Nephron progenitor cell (in vitro differentiated cells): ENCODE results near the gene TUB.

Source experiments
- DNase-seq: peaks from one replicate; pipeline ENCODE4 v3.0.0; 2021
- H3K27ac Mint-ChIP-seq: 2 replicates; pipeline ENCODE4 v1.8.0; 2021; ENCODE audit warnings: mild to moderate bottlenecking, moderate library complexity, mixed read lengths
- H3K27me3 Mint-ChIP-seq: 2 replicates; pipeline ENCODE4 v1.8.0; 2021; ENCODE audit warnings: mild to moderate bottlenecking, low read depth, mixed read lengths; ENCODE audit not compliant: poor library complexity
- H3K36me3 Mint-ChIP-seq: 2 replicates; pipeline ENCODE4 v1.8.0; 2021; ENCODE audit warnings: low read depth, mixed read lengths
- H3K4me1 Mint-ChIP-seq: 2 replicates; pipeline ENCODE4 v1.8.0; 2021; ENCODE audit warnings: mixed read lengths
- H3K4me3 Mint-ChIP-seq: 2 replicates; pipeline ENCODE4 v1.8.0; 2021; ENCODE audit warnings: mild to moderate bottlenecking, moderate library complexity, mixed read lengths
- H3K9me3 Mint-ChIP-seq: 2 replicates; pipeline ENCODE4 v1.8.0; 2021; ENCODE audit warnings: mild to moderate bottlenecking, moderate library complexity, mixed read lengths
- CTCF ChIP-seq: fragments of 200-600 bp; sonication (generic); IDR thresholded peaks from 2 replicates; pipeline ENCODE4 v1.5.0; 2021; ENCODE audit warnings: antibody characterized with exemption

Gene TUB

GRCh38 chr11:8041576-8041975 is 39.4 kb upstream of the TUB start:
- no peak for TF ChIP-seq CTCF
- Mint-ChIP-seq H3K36me3 (no peaks in the 10 kb centered on the region), H3K4me3 (no peak overlapping the region), H3K27ac (no peak overlapping the region), H3K27me3 (peaks cover 49% of the 10 kb centered on the region), H3K4me1 (peaks cover 5% of the 10 kb centered on the region), H3K9me3 (peaks cover 4% of the 10 kb centered on the region)
- DNase-seq: no peak

GRCh38 chr11:8043756-8044155 is 37.3 kb upstream of the TUB start:
- no peaks in the 10 kb centered on the region for H3K36me3 Mint-ChIP-seq
- TF ChIP-seq CTCF: no peak
- DNase-seq: no peak
- H3K4me1 Mint-ChIP-seq: peaks cover 5% of the 10 kb centered on the region
- no peak overlapping the region for H3K4me3 Mint-ChIP-seq
- no peak overlapping the region for H3K27ac Mint-ChIP-seq
- H3K9me3 Mint-ChIP-seq: peaks cover 4% of the 10 kb centered on the region
- H3K27me3 Mint-ChIP-seq: peaks cover 40% of the 10 kb centered on the region

GRCh38 chr11:8045839-8046238 is 35.2 kb upstream of the TUB start:
- H3K36me3 Mint-ChIP-seq: no peaks in the 10 kb centered on the region
- H3K27ac Mint-ChIP-seq: no peak overlapping the region
- peaks cover 37% of the 10 kb centered on the region for H3K27me3 Mint-ChIP-seq
- no peak for DNase-seq
- H3K4me3 Mint-ChIP-seq: no peak overlapping the region
- peaks cover 4% of the 10 kb centered on the region for H3K9me3 Mint-ChIP-seq
- H3K4me1 Mint-ChIP-seq: no peaks in the 10 kb centered on the region
- TF ChIP-seq CTCF: no peak

- peaks cover 4% of the 10 kb centered on the region for H3K9me3 Mint-ChIP-seq
- no peak overlapping the region for H3K4me3 Mint-ChIP-seq
- no peak for DNase-seq
- no peaks in the 10 kb centered on the region for H3K36me3 Mint-ChIP-seq
- peaks cover 34% of the 10 kb centered on the region for H3K27me3 Mint-ChIP-seq
- H3K27ac Mint-ChIP-seq: no peak overlapping the region
- no peak for TF ChIP-seq CTCF
- no peaks in the 10 kb centered on the region for H3K4me1 Mint-ChIP-seq
These were observed 33.6 kb upstream of the TUB start for GRCh38 chr11:8047382-8047781.

GRCh38 chr11:8049084-8049483 is 31.9 kb upstream of the TUB start:
- Mint-ChIP-seq H3K36me3 (no peaks in the 10 kb centered on the region), H3K4me3 (no peak overlapping the region), H3K4me1 (no peaks in the 10 kb centered on the region), H3K27me3 (peaks cover 32% of the 10 kb centered on the region), H3K9me3 (no peaks in the 10 kb centered on the region), H3K27ac (no peak overlapping the region)
- DNase-seq: no peak
- TF ChIP-seq CTCF: no peak

GRCh38 chr11:8055091-8055835 is 25.7 kb upstream of the TUB start:
- Mint-ChIP-seq H3K27ac (peak overlapping the region; percentile 63), H3K4me1 (peaks cover 27% of the 10 kb centered on the region), H3K36me3 (no peaks in the 10 kb centered on the region), H3K9me3 (no peaks in the 10 kb centered on the region), H3K27me3 (peaks cover 20% of the 10 kb centered on the region), H3K4me3 (no peak overlapping the region)
- TF ChIP-seq CTCF: no peak
- DNase-seq: no peak
